GF-D8 (cell line): ENCODE measurements around the gene NCAPH2.

Experiments used
- DNase-seq: peaks from one replicate; lab custom pipeline; 2025; lab: John Stamatoyannopoulos, UW

Gene NCAPH2

DNA sequence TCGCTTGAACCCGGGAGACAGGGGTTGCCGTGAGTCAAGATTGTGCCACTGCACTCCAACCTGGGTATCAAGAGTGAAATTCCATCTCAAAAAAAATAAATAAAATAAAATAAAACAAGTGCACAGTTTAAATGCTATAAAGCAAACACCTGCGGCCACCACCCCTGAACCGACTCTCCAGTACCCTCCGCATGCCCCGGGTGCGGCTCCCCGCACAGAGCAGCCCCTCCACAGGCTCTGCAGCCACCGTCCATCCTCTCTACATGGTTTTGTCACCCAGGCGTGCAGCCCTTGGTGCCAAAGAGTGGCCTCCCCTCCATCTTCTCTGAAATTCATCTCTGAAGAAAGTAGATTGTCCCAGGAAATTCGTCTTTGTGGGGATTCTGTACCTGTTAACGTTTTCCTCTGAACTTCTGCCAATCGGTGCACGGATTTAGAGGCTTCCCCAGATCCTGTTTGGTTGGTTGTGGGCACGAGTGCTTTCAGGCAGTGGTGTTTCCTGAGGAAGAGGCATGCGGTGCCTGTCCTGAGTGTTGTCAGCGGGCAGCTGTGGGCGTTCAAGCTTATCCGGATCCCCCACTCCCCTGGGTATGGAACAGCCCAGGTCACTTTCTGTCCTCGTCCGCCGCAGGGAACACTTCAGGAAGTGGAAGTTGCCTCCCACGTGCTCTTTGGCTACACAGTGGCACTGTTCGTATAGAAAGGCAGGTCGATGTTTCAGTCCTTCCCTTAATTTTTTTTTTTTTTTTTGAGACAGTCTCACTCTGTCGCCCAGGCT, 17.3 kb upstream of the NCAPH2 start:
- peak; percentile 86 for DNase-seq

DNA sequence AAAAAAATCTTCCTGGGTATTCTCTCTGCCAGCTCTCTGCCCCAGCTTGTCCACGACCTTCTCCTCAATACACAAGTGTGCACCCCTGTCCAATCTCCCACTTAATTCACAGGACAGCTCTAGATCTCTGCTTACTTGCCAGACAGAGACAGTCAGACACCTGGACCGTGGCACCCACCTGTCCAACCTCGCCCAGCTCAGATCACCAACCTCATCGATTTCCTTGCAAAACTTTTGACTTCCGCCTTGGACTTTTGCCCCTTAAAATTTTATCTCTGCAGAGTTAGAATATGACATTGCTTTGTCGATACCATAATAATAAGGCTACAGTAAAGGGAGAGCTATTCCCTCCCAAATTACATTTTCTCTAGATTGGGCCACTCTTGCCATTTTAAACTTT, 10.9 kb upstream of the NCAPH2 start:
- DNase-seq, result no peak

DNA sequence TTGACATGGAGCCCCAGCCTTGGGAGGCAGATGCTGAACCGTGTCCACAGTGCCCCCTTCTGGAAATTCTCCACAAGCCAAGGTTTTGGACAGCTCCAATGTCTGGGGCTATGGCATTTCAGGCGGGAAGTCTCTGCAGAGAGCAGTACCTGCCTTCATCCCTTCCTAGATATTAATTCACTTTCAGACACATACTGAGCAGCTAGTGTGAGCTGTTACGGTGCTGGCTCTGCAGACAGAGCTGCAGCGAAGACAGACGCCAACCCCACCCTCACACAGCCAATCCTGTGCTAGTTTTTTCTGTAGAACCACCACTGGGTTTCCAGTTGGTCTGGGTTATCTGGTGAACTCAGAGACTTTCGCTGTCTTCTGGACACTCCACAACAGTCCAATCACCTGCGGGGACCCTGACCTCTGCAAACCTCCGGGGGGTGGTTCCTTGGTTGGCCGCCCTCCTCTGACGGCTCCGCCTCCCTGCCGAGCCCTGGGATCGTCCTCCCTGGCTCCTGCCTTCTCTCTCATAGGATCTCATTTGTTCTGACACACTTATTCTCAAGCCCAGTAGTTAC, 9.6 kb upstream of the NCAPH2 start:
- DNase-seq, result peak; percentile 8

DNA sequence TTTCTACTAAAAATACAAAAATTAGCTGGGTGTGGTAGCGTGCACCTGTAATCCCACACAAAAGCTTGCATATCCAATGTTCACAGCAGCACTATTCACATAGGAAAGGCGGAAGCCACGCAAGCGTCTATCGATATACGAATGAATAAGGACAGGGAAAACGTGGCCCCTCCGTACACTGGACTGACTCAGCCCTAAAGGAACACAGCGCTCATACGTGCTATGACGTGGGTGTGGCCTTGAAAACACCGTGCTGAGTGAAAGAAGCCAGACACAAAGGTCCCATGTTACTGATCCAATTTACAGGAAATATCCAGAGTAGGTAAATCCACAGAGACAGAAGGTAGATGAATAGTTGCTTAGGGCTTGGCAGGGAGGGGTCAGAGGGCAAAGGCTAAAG, 7.6 kb upstream of the NCAPH2 start:
- no peak for DNase-seq

DNA sequence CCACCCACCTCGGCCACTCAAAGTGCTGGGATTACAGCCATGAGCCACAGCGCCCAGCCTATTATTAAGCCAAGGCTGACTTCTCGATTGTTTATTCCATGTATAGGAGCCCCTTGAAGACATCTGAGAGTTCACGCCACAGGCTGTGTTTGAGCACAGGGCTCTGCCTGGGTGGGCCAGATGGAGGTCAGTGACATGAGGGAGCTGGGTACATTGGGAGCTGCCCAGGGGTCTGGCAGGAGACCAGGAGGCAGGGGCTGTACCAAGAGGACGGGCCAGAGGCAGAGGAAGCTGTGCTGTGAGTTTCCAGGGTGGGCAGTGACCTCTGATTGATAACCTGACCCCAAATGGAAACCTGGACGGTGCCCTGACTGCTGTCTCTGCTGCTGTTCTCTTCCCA, 5.9 kb upstream of the NCAPH2 start:
- no peak for DNase-seq

DNA sequence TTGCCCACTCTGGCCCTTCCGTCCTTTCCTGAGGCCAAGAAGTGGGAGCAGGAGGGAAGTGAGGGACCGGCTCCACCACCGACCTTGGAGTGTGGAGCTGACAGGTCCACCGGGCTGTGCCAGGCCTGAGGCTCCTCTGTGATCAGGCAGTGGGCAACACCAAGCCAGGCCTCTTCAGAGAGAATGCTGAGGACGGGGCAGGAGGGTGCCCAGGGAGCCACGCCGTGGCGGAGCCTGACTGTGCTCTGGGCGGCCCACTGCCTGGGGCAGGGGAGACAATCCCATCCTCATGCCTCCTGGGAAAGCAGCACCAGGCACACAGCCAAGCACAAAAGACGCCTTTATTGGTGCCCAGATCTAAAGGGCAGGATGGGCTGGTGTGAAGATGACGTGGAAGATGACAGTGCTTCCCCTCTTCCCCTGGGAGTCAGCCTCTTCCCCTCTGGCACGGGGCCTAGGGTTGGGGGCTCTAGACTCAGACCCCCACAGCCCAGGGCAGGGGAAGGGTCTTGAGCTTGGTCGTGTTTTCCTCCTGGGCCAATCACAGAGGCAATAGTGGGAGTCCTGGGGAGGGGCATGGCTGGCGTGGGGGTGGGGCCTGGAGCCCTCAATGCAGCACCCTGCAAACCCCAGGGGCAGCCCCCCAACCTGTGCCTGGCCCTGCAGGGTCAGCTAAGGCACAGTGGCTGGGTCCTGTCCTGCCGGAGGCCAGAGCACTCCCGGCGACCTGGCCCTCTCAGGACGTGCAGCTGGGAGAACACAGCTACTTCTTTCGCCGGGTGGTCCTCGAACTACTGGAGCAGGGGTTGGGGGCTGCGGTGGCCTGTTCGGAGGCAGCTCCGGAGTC, 5.2 kb upstream of the NCAPH2 start:
- DNase-seq, result no peak

DNA sequence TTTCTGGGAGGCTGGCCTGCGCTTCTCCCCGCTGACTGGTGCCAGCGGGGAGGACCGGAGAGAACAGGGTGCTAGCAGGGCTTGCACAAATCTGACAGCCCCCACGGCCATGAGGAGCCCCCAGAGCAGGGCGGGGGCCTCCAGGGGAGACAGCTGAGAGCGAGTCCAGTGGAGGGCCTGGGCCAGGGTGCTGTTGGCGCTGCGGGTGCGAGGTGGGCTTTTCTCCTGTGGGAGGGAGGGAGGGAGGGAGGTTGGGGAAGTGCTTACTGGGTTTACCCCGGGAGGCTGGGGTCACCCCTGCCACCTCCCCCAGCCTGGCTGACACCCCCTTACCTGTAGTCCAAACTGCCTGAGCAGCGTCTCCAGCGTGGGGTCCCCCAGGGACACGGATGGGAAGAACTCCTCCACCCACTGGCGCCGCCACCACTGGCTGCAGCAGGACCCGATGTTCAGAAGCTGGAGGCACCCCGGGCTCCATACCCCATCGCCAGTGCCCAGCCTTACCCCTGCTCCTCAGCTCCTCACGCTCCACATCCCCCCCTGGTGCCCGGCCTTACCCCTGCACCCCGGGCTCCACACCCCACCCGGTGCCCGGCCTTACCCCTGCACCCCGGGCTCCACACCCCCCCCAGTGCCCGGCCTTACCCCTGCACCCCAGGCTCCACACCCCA, 4.4 kb upstream of the NCAPH2 start:
- DNase-seq, result no peak

DNA sequence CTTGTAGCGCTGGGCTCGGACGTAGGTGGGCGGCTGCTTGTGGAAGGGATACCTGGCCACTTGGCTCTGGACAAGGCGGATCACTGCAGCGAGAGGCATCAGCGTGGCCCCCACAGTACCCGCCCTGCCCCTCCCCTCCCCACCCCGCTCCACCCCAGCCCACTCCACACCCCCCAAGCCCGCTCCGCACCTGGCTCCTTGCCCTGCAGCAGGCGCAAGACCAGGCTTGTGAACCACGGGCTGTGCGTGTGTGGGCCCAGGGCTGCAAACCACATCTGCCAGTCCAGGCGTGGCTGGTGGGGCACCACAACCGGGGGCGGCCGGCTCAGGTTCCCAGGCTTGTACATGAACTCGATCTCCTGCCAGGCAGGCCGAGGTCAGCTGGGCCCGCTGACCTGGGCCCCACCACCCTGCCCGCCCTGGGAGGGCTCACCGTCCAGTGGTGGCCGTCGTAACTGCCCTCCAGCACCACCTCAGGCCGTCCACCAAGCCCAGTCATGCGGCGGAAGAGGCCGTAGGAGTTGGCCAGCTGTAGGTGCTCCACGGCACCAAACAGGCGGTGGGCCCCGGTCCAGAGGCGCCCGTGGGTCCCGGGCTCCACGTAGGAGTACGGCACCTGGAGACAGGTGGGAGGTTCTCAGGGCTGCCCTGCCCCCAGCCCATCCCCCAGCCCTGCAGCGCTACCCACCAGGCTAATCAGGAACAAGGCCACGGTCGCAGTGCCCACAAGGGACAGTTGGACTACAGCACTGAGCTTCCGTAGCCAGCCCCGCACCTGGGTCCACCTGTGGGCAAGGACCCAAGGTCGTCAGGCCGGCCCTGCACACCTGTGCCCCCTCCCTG, 3.4 kb upstream of the NCAPH2 start:
- no peak for DNase-seq

DNA sequence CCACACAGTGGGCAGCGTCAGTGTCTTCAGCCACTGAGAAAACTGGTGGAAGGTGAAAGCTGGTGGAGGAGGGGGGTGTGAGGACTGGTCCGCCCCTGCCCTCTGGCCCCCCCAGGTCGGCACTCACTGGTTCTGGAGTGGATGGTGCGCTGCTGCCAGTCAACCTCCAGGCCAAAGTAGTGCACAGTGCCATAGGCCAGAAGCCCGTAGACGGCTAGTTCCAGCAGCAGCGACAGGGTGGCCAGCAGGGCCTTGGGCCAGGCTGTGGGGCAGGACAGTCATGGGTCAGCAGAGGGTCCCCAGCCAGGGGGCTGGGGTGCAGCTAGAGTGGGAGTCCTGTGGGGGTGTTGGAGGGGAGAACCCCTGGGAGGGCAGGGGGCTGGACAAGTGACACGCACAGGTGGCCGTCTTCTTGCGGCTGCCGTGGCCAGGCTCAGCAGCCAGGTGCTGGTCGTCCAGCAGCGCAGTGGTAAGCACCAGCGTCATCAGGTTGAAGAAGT, 2.7 kb upstream of the NCAPH2 start:
- no peak for DNase-seq

DNA sequence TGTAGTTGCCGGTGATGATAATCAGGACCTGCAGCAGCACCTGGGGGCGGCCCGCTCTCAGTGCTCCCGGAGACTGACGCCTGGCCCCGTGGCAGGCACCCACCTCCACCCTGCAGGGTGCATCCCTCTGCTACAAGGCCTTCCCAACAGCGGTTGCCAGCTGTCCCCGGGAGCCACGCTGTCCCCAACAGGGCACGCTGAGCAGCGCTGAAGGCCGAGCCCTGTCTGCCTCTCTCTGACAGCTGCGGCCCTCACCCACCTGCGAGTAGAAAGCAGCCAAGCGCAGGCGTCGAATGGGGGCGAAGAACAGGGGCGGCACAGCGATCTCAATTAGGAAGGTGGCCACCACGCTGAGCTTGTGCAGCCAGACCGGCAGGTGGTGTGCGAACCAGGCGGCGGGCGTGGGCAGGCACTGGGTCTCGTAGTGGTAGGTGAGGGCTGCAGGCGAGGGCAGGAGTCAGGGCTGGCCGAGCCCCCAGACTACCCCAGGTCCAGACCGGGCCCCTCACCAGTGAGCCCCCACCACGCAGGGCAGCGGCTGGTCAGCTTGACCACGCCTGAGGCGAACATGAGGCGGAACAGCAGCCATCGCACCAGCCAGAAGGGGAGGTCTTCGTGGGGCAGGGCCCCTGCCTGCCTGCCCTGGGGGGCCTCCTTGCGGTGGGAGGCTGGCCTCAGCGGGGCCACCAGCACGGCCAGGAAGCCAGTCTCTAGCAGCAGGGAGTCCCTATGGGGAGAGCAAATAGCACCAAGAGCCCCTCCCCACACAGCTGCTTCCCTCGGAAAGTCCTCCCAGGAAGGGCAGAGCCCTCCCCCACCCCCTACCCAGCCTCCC, 2.0 kb upstream of the NCAPH2 start:
- DNase-seq, result no peak

DNA sequence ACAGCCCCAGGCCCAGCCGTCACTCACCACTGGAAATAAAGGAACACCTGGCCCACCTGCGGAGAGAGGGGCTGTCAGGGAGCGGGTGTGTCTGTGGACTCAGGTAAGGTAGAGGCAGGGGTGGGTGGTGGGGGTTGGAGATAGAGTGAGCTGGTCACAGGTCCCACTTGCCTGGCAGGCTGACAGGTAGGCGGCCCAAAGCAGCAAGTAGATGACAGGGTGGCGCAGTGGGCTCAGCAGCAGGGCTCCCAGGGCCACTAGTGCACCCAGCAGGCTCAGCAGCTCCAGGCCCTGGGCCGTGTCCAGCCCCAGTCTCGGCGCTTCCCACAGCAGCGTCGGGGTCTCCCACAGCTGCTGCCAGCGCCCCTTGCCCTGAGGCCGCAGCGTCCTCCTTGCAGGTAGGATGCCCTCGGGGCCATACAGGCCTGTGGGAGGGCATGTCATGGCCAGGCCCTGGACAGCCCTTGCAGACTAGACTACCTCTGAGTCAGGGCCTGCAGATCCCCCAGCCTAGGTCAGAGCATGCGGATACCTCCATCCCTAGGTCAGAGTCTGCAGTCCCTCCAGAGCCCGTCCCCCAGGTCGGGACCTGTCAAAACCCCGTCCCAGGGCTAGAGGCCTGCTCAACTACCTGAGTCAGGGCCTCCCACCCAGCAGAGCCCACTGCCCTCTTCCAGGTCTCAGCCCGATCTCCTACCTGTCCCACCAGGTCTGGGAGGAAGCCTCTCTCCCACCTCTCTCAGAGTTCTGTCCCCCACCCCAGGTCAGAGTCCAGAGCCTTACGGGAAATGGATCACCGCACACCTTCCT, 1.2 kb upstream of the NCAPH2 start:
- no peak for DNase-seq

DNA sequence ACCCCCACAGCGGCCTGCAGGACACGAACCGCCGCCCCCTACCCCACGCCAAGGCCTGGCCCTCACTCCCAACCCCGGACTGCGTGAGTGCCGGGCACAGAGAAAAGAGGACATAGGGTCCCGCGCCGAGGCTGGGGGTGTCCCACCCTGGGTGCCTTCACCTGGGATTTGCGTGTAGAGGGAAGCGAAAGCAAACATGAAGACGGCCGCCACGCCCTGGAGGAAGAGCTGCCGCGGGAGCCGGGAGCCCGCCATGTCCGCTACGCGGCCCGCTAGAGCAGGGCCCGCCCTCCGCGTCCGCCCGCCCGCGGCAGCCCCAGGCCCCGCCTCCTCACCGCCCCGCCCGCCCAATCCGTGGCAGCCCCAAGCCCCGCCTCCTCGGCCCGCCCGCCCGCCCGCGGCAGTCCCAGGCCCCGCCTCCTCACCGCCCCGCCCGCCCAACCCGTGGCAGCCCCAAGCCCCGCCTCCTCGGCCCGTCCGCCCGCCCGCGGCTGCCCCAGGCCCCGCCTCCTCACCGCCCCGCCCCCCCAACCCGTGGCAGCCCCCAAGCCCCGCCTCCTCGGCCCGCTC, 518 bp upstream of the NCAPH2 start, which contains the start of gene LMF2:
LMF2 (minus strand) TSS at position 282 of the 570 bp plus-strand sequence; CDS start at position 255, 27 bp downstream.
- no peak for DNase-seq

DNA sequence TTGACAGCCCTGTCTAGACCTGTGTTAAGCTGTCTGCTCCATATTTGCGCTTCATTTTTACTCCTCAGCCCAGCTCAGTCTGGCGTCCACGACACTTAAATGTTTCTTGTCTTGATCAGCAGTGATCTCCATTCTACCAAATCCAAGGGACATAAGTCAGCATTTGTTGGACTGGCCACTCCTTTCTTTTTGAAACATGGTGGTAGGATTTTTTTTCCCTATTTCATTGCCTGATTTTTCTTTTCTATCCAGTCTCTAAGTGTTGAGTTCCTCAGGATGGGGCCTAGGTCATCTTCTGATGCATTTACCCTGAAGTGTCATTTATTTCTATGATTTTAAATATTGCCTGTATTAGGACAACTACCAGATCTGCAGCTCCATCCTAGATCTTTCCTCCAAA, 873 bp downstream of the NCAPH2 start:
- no peak for DNase-seq

DNA sequence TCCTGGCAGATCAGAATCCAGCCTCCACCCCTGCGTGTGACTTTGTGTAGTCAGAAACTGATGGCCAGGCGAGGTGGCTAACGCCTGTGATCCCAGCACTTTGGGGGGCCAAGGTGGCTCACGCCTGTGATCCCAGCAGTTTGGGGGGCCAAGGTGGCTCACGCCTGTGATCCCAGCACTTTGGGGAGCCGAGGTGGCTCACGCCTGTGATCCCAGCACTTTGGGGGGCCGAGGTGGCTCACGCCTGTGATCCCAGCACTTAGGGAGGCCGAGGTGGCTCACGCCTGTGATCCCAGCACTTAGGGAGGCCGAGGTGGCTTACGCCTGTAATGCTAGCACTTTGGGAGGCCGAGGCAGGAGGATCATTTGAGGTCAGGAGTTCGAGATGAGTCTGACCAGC, 5.2 kb downstream of the NCAPH2 start:
- no peak for DNase-seq

DNA sequence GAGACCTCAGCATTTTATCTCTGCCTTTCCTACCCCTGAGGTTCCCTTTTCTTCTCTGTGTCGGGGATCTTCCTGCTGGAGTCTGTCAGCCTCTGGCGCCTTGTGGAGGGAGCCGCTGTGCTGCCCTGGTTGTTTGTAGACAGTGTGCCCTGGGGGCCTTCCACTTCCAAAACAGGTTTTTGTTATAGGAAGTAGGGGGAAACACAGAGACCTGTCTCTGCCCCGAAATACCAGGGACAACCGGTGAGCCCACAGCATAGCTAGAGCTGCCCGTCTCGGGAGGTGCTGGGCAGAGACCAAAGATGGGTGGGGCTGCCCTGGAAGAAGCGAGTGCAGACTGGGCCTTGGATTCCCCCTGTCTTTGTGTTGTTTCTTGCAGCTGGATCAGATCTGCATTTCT, 8.0 kb downstream of the NCAPH2 start:
- DNase-seq, result no peak

DNA sequence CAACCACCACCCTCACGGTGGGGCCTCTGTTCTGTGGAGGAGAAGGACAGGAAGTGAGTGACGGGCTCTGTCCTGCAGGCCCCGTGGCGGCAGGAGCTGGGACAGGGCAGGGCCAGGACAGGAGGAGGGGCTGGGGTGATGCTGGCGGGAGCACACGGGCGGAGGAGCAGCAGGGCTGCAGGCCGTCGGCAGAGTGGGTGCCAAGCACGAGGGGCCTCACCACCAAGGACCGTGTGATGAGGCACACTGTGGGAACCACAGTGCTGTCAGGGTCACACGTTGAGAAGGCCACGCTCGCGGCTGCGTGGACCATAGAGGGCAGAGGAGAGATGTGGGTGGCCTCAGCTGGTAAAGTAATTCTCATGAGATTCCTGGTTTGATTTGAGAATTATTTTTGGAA, 8.9 kb downstream of the NCAPH2 start:
- DNase-seq, result no peak

DNA sequence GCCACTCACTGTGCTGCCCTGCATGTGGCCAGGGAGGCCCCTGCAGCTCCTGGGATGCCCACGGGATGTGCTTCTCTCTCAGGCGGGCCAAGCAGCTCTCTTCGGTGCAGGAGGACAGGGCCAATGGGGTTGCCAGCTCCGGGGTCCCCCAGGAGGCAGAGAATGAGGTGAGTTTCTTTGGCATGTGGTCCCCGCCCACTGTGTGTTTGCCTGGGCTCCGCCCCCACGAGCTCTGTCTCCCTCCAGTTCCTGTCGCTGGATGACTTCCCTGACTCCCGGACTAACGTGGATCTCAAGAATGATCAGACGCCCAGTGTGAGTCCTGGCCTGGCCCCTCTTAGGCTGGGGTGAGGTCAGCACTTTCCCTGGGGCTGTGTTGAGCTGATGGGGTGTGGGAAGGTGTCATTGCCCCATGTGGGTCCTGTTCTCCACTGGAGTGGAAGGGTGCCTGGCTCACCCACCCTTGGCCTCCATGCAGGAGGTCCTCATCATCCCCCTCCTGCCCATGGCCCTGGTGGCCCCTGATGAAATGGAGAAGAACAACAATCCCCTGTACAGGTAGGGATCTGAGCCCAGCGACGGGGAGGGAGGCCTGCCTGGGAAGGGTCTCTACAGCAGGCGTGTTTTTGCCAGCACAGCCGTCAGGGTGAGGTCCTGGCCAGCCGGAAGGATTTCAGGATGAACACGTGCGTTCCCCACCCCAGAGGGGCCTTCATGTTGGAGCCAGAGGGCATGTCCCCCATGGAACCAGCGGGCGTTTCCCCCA, 9.7 kb downstream of the NCAPH2 start:
- DNase-seq, result no peak

DNA sequence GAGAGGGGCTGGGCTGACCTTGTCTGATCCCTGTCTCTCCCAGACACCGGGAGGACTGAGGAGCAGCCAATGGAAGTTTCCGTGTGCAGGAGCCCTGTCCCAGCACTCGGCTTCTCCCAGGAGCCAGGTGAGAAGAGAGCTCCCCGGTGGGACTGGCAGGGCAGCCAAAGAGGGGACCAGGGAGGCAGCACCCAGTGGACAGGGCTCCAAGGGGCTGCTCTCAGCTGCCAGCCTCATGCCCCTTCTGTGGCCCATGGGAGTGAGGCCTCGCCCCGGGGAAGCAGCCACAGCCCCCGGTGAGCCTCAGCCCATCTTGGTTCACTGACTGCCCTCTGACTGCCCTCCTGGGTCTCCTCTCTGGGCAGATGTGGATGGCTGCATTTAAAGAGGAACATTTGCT, 10.6 kb downstream of the NCAPH2 start:
- no peak for DNase-seq
